SU-DHL-6 (cell line): Measurements from ENCODE around the gene COL1A1.
A peak's percentile ranks its signal among the peaks of the same experiment; 100 is the strongest.

Experiments used
- H2AFZ ChIP-seq: fragments of 200-600 bp; sonication (generic); 2 replicates; pipeline ENCODE4 v1.6.1; 2014; ENCODE audit warnings: low read depth, mild to moderate bottlenecking, moderate library complexity, mixed read lengths, antibody characterized with exemption, low read length; ENCODE audit not compliant: severe bottlenecking
- H3F3A ChIP-seq: fragments of 200-600 bp; shearing (Covaris generic); 2 replicates; pipeline ENCODE4 v1.6.0; 2016; ENCODE audit warnings: antibody characterized with exemption, mild to moderate bottlenecking; ENCODE audit not compliant: insufficient read depth
- H3K27ac ChIP-seq: fragments of 200-600 bp; sonication (generic); 2 replicates; pipeline ENCODE4 v1.5.1; 2016; ENCODE audit warnings: low read depth, mild to moderate bottlenecking, low read length, moderate library complexity, mixed read lengths
- H3K27me3 ChIP-seq: fragments of 200-600 bp; sonication (generic), shearing (Covaris generic); 2 replicates; pipeline ENCODE4 v1.6.0; 2014; ENCODE audit warnings: mild to moderate bottlenecking, low read length
- H3K36me3 ChIP-seq: fragments of 200-600 bp; sonication (generic); 2 replicates; pipeline ENCODE4 v1.6.1; 2014; ENCODE audit warnings: mild to moderate bottlenecking, low read length, mixed read lengths
- H3K4me2 ChIP-seq: fragments of 300-600, 200-600 bp; shearing (Covaris generic), sonication (generic); 2 replicates; pipeline ENCODE4 v1.6.0; 2014; ENCODE audit warnings: low read length, low read depth, mild to moderate bottlenecking; ENCODE audit not compliant: poor library complexity, severe bottlenecking
- H3K4me3 ChIP-seq: fragments of 200-600 bp; sonication (generic); 2 replicates; pipeline ENCODE4 v1.5.1; 2014; ENCODE audit warnings: antibody characterized with exemption, low read length, mild to moderate bottlenecking, mixed read lengths; ENCODE audit not compliant: insufficient read depth, poor library complexity, severe bottlenecking
- H3K79me2 ChIP-seq: fragments of 200-600 bp; sonication (generic); 2 replicates; pipeline ENCODE4 v1.6.1; 2014; ENCODE audit warnings: mild to moderate bottlenecking, low read length, moderate library complexity; ENCODE audit not compliant: insufficient read depth
- H3K9ac ChIP-seq: fragments of 200-600 bp; sonication (generic); 2 replicates; pipeline ENCODE4 v1.7.0; 2014; ENCODE audit warnings: mild to moderate bottlenecking, low read length
- H3K9me2 ChIP-seq: fragments of 200-600 bp; sonication (generic); replicated peaks from 2 replicates; pipeline ENCODE4 v1.6.1; 2014; ENCODE audit warnings: low read length; ENCODE audit not compliant: insufficient read depth
- H3K9me3 ChIP-seq: fragments of 200-600 bp; sonication (generic); 2 replicates; pipeline ENCODE4 v1.6.1; 2014; ENCODE audit warnings: low read length, mixed read lengths; ENCODE audit not compliant: insufficient read depth
- H4K20me1 ChIP-seq: fragments of 200-600 bp; sonication (generic); 2 replicates; pipeline ENCODE4 v1.6.1; 2014; ENCODE audit warnings: low read depth, mild to moderate bottlenecking, antibody characterized with exemption, low read length, moderate library complexity, mixed read lengths
- CTCF ChIP-seq: fragments of 200-600 bp; sonication (generic); IDR thresholded peaks from one replicate; pipeline ENCODE4 v1.5.1; 2017; ENCODE audit warnings: antibody characterized with exemption, mild to moderate bottlenecking, low read length, moderate library complexity; ENCODE audit not compliant: insufficient read depth, poor library complexity, severe bottlenecking
- EZH2phosphoT487 ChIP-seq: fragments of 200-600 bp; sonication (generic), shearing (Covaris generic); conservative IDR thresholded peaks from 2 replicates; pipeline ENCODE4 v1.6.1; 2018; ENCODE audit warnings: mild to moderate bottlenecking, antibody characterized with exemption, low read length, moderate library complexity, mixed read lengths

COL1A1 gene

GRCh38 chr17:50151937-50152547 lies 49.4 kb downstream of the COL1A1 start:
- no peaks in the 10 kb centered on the region for H3K27me3 ChIP-seq
- no peaks in the 10 kb centered on the region for H4K20me1 ChIP-seq
- TF ChIP-seq CTCF (no peak), EZH2phosphoT487 (no peak)
- no peaks in the 10 kb centered on the region for H3K36me3 ChIP-seq
- H3K79me2 ChIP-seq = peaks cover 32% of the 10 kb centered on the region
- no peaks in the 10 kb centered on the region for H3K9me2 ChIP-seq
- H3K9ac ChIP-seq = peak overlapping the region; percentile 96
- peak overlapping the region; percentile 55 for H2AFZ ChIP-seq
- H3F3A ChIP-seq = peaks cover 9% of the 10 kb centered on the region; the same call in 1 of the 2 replicates
- peak overlapping the region; percentile 48 for H3K27ac ChIP-seq
- H3K4me3 ChIP-seq = peak overlapping the region; percentile 47
- H3K4me2 ChIP-seq = peak overlapping the region; percentile 100
- H3K9me3 ChIP-seq = no peaks in the 10 kb centered on the region

DNA sequence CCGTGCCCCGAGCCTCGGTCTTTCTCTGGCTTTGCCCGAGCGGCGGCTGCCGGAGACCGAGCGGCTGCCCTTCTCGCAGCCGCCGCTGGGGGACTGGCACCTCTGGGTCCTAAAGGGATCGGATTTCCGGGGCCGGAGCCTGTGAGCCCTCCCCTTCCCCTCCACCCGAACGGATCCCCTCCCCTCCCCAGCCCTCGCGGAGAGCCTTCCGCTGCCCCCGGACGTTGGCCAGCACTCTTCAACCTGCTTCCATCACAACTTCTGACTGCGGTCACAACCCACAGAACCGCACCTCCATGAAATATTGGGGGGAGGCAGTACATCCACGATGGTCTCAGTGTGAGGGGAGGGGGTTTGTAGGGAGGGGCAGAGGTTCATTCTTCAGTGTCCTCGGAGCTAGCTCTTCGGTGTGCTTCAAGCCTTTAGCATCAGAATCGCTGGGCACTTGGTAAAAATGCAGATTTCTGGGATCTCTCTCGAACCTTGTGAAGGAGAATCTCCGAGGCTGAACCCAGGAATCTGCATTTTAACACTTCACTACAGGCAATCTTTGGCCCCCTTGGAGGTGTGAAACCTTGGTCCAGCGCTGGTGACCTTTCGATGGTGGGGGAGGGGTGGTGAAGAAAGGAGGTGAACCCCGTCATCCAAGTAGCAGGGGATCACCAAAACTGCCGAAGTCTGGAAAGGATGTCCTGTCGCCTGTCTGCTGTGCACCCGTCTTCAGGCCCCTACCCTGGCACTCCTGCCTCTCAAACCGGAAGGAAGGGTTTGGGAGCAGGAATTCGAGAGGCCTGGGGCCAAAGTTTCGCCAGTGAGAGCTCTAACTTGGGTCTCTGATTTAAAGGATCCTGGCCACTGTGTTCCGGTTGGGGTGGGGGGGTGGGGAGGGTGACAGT lies 50.1 kb downstream of the COL1A1 start:
- Histone ChIP-seq H3K27me3 (no peaks in the 10 kb centered on the region), H3F3A (peaks cover 9% of the 10 kb centered on the region; the same call in 1 of the 2 replicates), H4K20me1 (no peaks in the 10 kb centered on the region), H2AFZ (peak overlapping the region; percentile 82), H3K9me2 (no peaks in the 10 kb centered on the region), H3K4me3 (peak overlapping the region; percentile 94), H3K9ac (peak overlapping the region; percentile 96), H3K27ac (peak overlapping the region; percentile 95), H3K4me2 (peak overlapping the region; percentile 100), H3K79me2 (peaks cover 39% of the 10 kb centered on the region), H3K9me3 (no peaks in the 10 kb centered on the region), H3K36me3 (no peaks in the 10 kb centered on the region)
- TF ChIP-seq CTCF (no peak), EZH2phosphoT487 (no peak)

GRCh38 chr17:50150354-50151040 lies 50.9 kb downstream of the COL1A1 start, which contains the start of gene PPP1R9B:
Gene PPP1R9B, minus strand, starts transcription at chr17:50150677. Its CDS starts 164 bp downstream, at chr17:50150513.
- peak within 1 kb of the TSS; percentile 95 for H3K27ac ChIP-seq
- H4K20me1 ChIP-seq = no peaks in the 10 kb centered on the region
- no peaks in the 10 kb centered on the region for H3K36me3 ChIP-seq
- H3K9me2 ChIP-seq = no peaks in the 10 kb centered on the region
- peak within 1 kb of the TSS; percentile 82 for H2AFZ ChIP-seq
- H3F3A ChIP-seq = peaks cover 9% of the 10 kb centered on the region; the same call in 1 of the 2 replicates
- TF ChIP-seq CTCF (no peak), EZH2phosphoT487 (no peak)
- H3K27me3 ChIP-seq = no peaks in the 10 kb centered on the region
- peak within 1 kb of the TSS; percentile 94 for H3K4me3 ChIP-seq
- H3K4me2 ChIP-seq = peak within 1 kb of the TSS; percentile 100
- H3K79me2 ChIP-seq = peaks cover 41% of the 10 kb centered on the region
- H3K9me3 ChIP-seq = no peaks in the 10 kb centered on the region
- H3K9ac ChIP-seq = peak within 1 kb of the TSS; percentile 96
